Spinal cord (tissue), 10 donors: ENCODE measurements around the gene HCK. TPM values are rescaled to one million over a fixed set of nuclear protein-coding genes. Genes with fewer than 3 reads are reported as not detected.

Experiments
- DNase-seq, 6 donors: peaks; one replicate each; pipeline versions ENCODE4 v3.0.0 to v3.0.0-alpha.2; 2013 to 2015; ENCODE audit warnings: low spot score in 6 of 6, low read depth in 4 of 6
- H3K27ac ChIP-seq: one replicate; pipeline ENCODE4 v1.5.1; 2013; ENCODE audit warnings: low read depth, low read length, control low read depth
- H3K27me3 ChIP-seq: one replicate; pipeline ENCODE4 v1.6.1; 2013; ENCODE audit warnings: low read length; ENCODE audit not compliant: control insufficient read depth, insufficient read depth
- H3K36me3 ChIP-seq: one replicate; pipeline ENCODE4 v1.6.1; 2013; ENCODE audit warnings: low read length; ENCODE audit not compliant: control insufficient read depth, insufficient read depth
- H3K4me1 ChIP-seq: one replicate; pipeline ENCODE4 v1.6.1; 2013; ENCODE audit warnings: low read length; ENCODE audit not compliant: control insufficient read depth, insufficient read depth
- H3K4me3 ChIP-seq: one replicate; pipeline ENCODE4 v1.5.1; 2013; ENCODE audit warnings: low read depth, low read length, control low read depth
- H3K9me3 ChIP-seq: one replicate; pipeline ENCODE4 v1.6.1; 2013; ENCODE audit warnings: low read length; ENCODE audit not compliant: control insufficient read depth, insufficient read depth
- WGBS: methylation state at CpG from one replicate; pipeline ENCODE4 v1.1.5; 2013; ENCODE audit warnings: missing lambda C conversion rate; ENCODE audit not compliant: insufficient coverage; 5-methylcytosine and 5-hydroxymethylcytosine counted together
- polyA plus RNA-seq, 2 donors: library from polyadenylated mRNA; unstranded; fragments of 120-200 nt; gene quantifications; one replicate each; pipeline ENCODE4 v1.2.1, GENCODE V29; 2013; ENCODE audit not compliant: insufficient read length in 2 of 2
- total RNA-seq, 2 donors: library from RNA; depleted of rRNA in 1 of 2; stranded (reverse); fragments of 120-200 nt in 1 of 2; fragments of >200 nt in 1 of 2; gene quantifications; one replicate each; pipeline versions ENCODE4 v1.2.3 to v1.2.4, GENCODE V29; 2013 to 2014
- donor health status: healthy.

HCK gene
- total and polyA plus RNA-seq, 4 donors: 5.1 to 12.4 (median 8.0) TPM

- H3K36me3 ChIP-seq: no peaks in the 10 kb centered on the region
- H3K27me3 ChIP-seq: no peaks in the 10 kb centered on the region
- WGBS: 92% methylated on average over 2 of the region's 3 CpGs
- H3K4me1 ChIP-seq: no peaks in the 10 kb centered on the region
- H3K4me3 ChIP-seq: no peak overlapping the region
- no peak for DNase-seq
- H3K27ac ChIP-seq: no peak overlapping the region
- H3K9me3 ChIP-seq: no peaks in the 10 kb centered on the region
Measured at GRCh38 chr20:32088759-32089158, 36.7 kb downstream of the HCK start.

GRCh38 chr20:32089637-32090362 lies 37.8 kb downstream of the HCK start:
- DNase-seq: no peak
- no peaks in the 10 kb centered on the region for H3K9me3 ChIP-seq
- WGBS: 32% methylated on average over 4 of the region's 5 CpGs

GRCh38 chr20:32091888-32092346 lies 39.9 kb downstream of the HCK start:
- H3K27ac ChIP-seq: no peak overlapping the region
- DNase-seq: peak in 5 of 6 donors; percentile 43 to 91 (median 56)
- H3K27me3 ChIP-seq: no peaks in the 10 kb centered on the region
- no peak overlapping the region for H3K4me3 ChIP-seq
- no peaks in the 10 kb centered on the region for H3K9me3 ChIP-seq
- H3K4me1 ChIP-seq: no peaks in the 10 kb centered on the region
- WGBS: 3% methylated on average over 5 of the region's 7 CpGs
- no peaks in the 10 kb centered on the region for H3K36me3 ChIP-seq

More at GRCh38 chr20:32089637-32090362, 37.8 kb downstream of the HCK start:
- H3K27ac ChIP-seq: no peak overlapping the region
- H3K4me3 ChIP-seq: no peak overlapping the region
- no peaks in the 10 kb centered on the region for H3K27me3 ChIP-seq
- no peaks in the 10 kb centered on the region for H3K4me1 ChIP-seq
- no peaks in the 10 kb centered on the region for H3K36me3 ChIP-seq

- Histone ChIP-seq H3K4me1 (no peaks in the 10 kb centered on the region), H3K36me3 (no peaks in the 10 kb centered on the region), H3K27me3 (peaks cover 12% of the 10 kb centered on the region), H3K4me3 (no peak overlapping the region), H3K27ac (no peak overlapping the region), H3K9me3 (no peaks in the 10 kb centered on the region)
- WGBS: 80% methylated on average over 6 of the region's 6 CpGs
- no peak for DNase-seq
Measured at GRCh38 chr20:32098786-32099185, 46.7 kb downstream of the HCK start.

- Histone ChIP-seq H3K36me3 (peaks cover 3% of the 10 kb centered on the region), H3K4me1 (peaks cover 9% of the 10 kb centered on the region), H3K27ac (peak overlapping the region; percentile 96), H3K9me3 (no peaks in the 10 kb centered on the region), H3K27me3 (no peaks in the 10 kb centered on the region), H3K4me3 (peak overlapping the region; percentile 96)
- WGBS: no CpG with 5 or more reads among the region's 5 CpGs
- no peak for DNase-seq
Measured at GRCh38 chr20:32108814-32109391, 56.9 kb downstream of the HCK start.

GRCh38 chr20:32109392-32110172 lies 57.5 kb downstream of the HCK start, which contains the start of gene TM9SF4:
TSS of gene TM9SF4 (plus strand) at chr20:32109714. CDS start at chr20:32109741, 27 bp downstream.
- H3K4me3 ChIP-seq: peak within 1 kb of the TSS; percentile 96
- WGBS: 0% methylated on average over 37 of the region's 38 CpGs
- peaks cover 14% of the 10 kb centered on the region for H3K4me1 ChIP-seq
- H3K9me3 ChIP-seq: no peaks in the 10 kb centered on the region
- peaks cover 3% of the 10 kb centered on the region for H3K36me3 ChIP-seq
- peak; percentile 94 to 99 (median 97) for DNase-seq
- peak within 1 kb of the TSS; percentile 96 for H3K27ac ChIP-seq
- H3K27me3 ChIP-seq: no peaks in the 10 kb centered on the region

- DNase-seq: no peak
- H3K9me3 ChIP-seq: no peaks in the 10 kb centered on the region
- H3K36me3 ChIP-seq: peaks cover 3% of the 10 kb centered on the region
- H3K27me3 ChIP-seq: no peaks in the 10 kb centered on the region
- H3K27ac ChIP-seq: peak overlapping the region; percentile 96
- WGBS: 0% methylated on average over 5 of the region's 8 CpGs
- H3K4me3 ChIP-seq: peak overlapping the region; percentile 96
- H3K4me1 ChIP-seq: peaks cover 16% of the 10 kb centered on the region
Measured at GRCh38 chr20:32110173-32110704, 58.2 kb downstream of the HCK start.

- DNase-seq: no peak
- WGBS: 100% methylated on average over 1 of the region's 3 CpGs
- Histone ChIP-seq H3K9me3 (no peaks in the 10 kb centered on the region), H3K27me3 (no peaks in the 10 kb centered on the region), H3K4me3 (peak overlapping the region; percentile 96), H3K36me3 (peaks cover 3% of the 10 kb centered on the region), H3K27ac (no peak overlapping the region), H3K4me1 (peaks cover 16% of the 10 kb centered on the region)
Measured at GRCh38 chr20:32110727-32111126, 58.7 kb downstream of the HCK start.

- H3K4me3 ChIP-seq: no peak overlapping the region
- 100% methylated on average over 1 of the region's 3 CpGs for WGBS
- H3K27ac ChIP-seq: no peak overlapping the region
- peaks cover 16% of the 10 kb centered on the region for H3K4me1 ChIP-seq
- no peaks in the 10 kb centered on the region for H3K27me3 ChIP-seq
- H3K9me3 ChIP-seq: no peaks in the 10 kb centered on the region
- peaks cover 3% of the 10 kb centered on the region for H3K36me3 ChIP-seq
- no peak for DNase-seq
Measured at GRCh38 chr20:32111156-32111686, 59.2 kb downstream of the HCK start.
